ENCODE data around the gene METTL24.
"Not testable (repeated sequence)": the region's sequence is repeated elsewhere in the genome, so short reads cannot be mapped to it uniquely, and the experiment has no call there.

Gene METTL24

GRCh38 chr6:110246900-110247546 is 111.1 kb downstream of the METTL24 start:
- no peak overlapping the region for H2BK120ac ChIP-seq (ENCODE audit: low read depth, low read length)
- no peak overlapping the region for H3K18ac ChIP-seq (ENCODE audit: low read depth in 1 of 2, low read length in 2 of 2)
- H2AK5ac ChIP-seq (ENCODE audit: low read length, severe bottlenecking), result no peak overlapping the region
- no peak overlapping the region for H2AFZ ChIP-seq (ENCODE audit: low read depth, low read length)
- no peaks in the 10 kb centered on the region for H3K27me3 ChIP-seq (ENCODE audit: control insufficient read depth in 1 of 2, insufficient read depth in 1 of 2, low read length in 2 of 2)
- no peak overlapping the region for H4K8ac ChIP-seq (ENCODE audit: low read length)
- H4K91ac ChIP-seq (ENCODE audit: low read length), result no peak overlapping the region
- peaks cover under 1% of the 10 kb centered on the region for H3K9me3 ChIP-seq (ENCODE audit: control insufficient read depth, low read length)
- H3K14ac ChIP-seq (ENCODE audit: low read length in 2 of 2), result no peak overlapping the region
- no peaks in the 10 kb centered on the region for H3K79me1 ChIP-seq (replicated peaks; ENCODE audit: low read length, poor library complexity, severe bottlenecking)
- no peak overlapping the region for H3K27ac ChIP-seq (ENCODE audit: low read length, poor library complexity, severe bottlenecking)
- no peak overlapping the region for H3K4me2 ChIP-seq (ENCODE audit: low read length, poor library complexity, severe bottlenecking)
- no CpG with 5 or more reads among the region's 3 CpGs for WGBS
- no peak overlapping the region for H3K4ac ChIP-seq (ENCODE audit: low read depth in 1 of 2, low read length in 2 of 2)
- H2BK12ac ChIP-seq (ENCODE audit: low read length in 2 of 2), result no peak overlapping the region
- no peaks in the 10 kb centered on the region for H3K4me1 ChIP-seq (ENCODE audit: control insufficient read depth, insufficient read depth, low read depth, low read length)
- H3K4me3 ChIP-seq (ENCODE audit: insufficient read depth in 1 of 2, low read depth in 1 of 2, low read length in 2 of 2), result no peak overlapping the region
- DNase-seq, result no peak
- H2BK15ac ChIP-seq (ENCODE audit: low read depth, poor library complexity, severe bottlenecking), result no peak overlapping the region
- no peak overlapping the region for H3K9ac ChIP-seq (ENCODE audit: low read length)
- H2BK5ac ChIP-seq (ENCODE audit: low read depth, low read length, poor library complexity, severe bottlenecking), result no peak overlapping the region
- no peak overlapping the region for H3K23ac ChIP-seq (ENCODE audit: low read length in 2 of 2)
- H3K36me3 ChIP-seq (ENCODE audit: control insufficient read depth in 1 of 2, insufficient read depth in 2 of 2, low read depth in 1 of 2, low read length in 2 of 2), result no peaks in the 10 kb centered on the region

GRCh38 chr6:110246378-110246777 is 111.8 kb downstream of the METTL24 start:
- no CpG with 5 or more reads among the region's 3 CpGs for WGBS
- H2AK5ac ChIP-seq (ENCODE audit: low read length, severe bottlenecking), result no peak overlapping the region

GRCh38 chr6:110244621-110245020 is 113.5 kb downstream of the METTL24 start:
- not testable (repeated sequence) for H3K36me3 ChIP-seq (ENCODE audit: control insufficient read depth in 1 of 2, insufficient read depth in 2 of 2, low read depth in 1 of 2, low read length in 2 of 2); H2AK5ac ChIP-seq (ENCODE audit: low read length, severe bottlenecking); H3K14ac ChIP-seq (ENCODE audit: low read length in 2 of 2); H2BK5ac ChIP-seq (ENCODE audit: low read depth, low read length, poor library complexity, severe bottlenecking); H2AFZ ChIP-seq (ENCODE audit: low read depth, low read length); H3K27ac ChIP-seq (ENCODE audit: low read length, poor library complexity, severe bottlenecking); H3K4me1 ChIP-seq (ENCODE audit: control insufficient read depth, insufficient read depth, low read depth, low read length); H3K4me2 ChIP-seq (ENCODE audit: low read length, poor library complexity, severe bottlenecking); H4K8ac ChIP-seq (ENCODE audit: low read length); H3K9ac ChIP-seq (ENCODE audit: low read length); H2BK15ac ChIP-seq (ENCODE audit: low read depth, poor library complexity, severe bottlenecking); H3K23ac ChIP-seq (ENCODE audit: low read length in 2 of 2); H3K9me3 ChIP-seq (ENCODE audit: control insufficient read depth, low read length); H2BK120ac ChIP-seq (ENCODE audit: low read depth, low read length); H3K18ac ChIP-seq (ENCODE audit: low read depth in 1 of 2, low read length in 2 of 2); DNase-seq; H3K27me3 ChIP-seq (ENCODE audit: control insufficient read depth in 1 of 2, insufficient read depth in 1 of 2, low read length in 2 of 2); H3K79me1 ChIP-seq (replicated peaks; ENCODE audit: low read length, poor library complexity, severe bottlenecking); H3K4ac ChIP-seq (ENCODE audit: low read depth in 1 of 2, low read length in 2 of 2); H4K91ac ChIP-seq (ENCODE audit: low read length); H2BK12ac ChIP-seq (ENCODE audit: low read length in 2 of 2); H3K4me3 ChIP-seq (ENCODE audit: insufficient read depth in 1 of 2, low read depth in 1 of 2, low read length in 2 of 2)
- WGBS, result no CpG with 5 or more reads among the region's 3 CpGs

More at GRCh38 chr6:110246378-110246777, 111.8 kb downstream of the METTL24 start:
- Histone ChIP-seq H4K91ac (ENCODE audit: low read length) (no peak overlapping the region), H2BK12ac (ENCODE audit: low read length in 2 of 2) (no peak overlapping the region), H4K8ac (ENCODE audit: low read length) (no peak overlapping the region), H2BK5ac (ENCODE audit: low read depth, low read length, poor library complexity, severe bottlenecking) (no peak overlapping the region), H3K36me3 (ENCODE audit: control insufficient read depth in 1 of 2, insufficient read depth in 2 of 2, low read depth in 1 of 2, low read length in 2 of 2) (no peaks in the 10 kb centered on the region), H3K9me3 (ENCODE audit: control insufficient read depth, low read length) (no peaks in the 10 kb centered on the region), H3K4me3 (ENCODE audit: insufficient read depth in 1 of 2, low read depth in 1 of 2, low read length in 2 of 2) (no peak overlapping the region), H3K14ac (ENCODE audit: low read length in 2 of 2) (no peak overlapping the region), H3K4me2 (ENCODE audit: low read length, poor library complexity, severe bottlenecking) (no peak overlapping the region), H2BK120ac (ENCODE audit: low read depth, low read length) (no peak overlapping the region), H2BK15ac (ENCODE audit: low read depth, poor library complexity, severe bottlenecking) (no peak overlapping the region), H3K27ac (ENCODE audit: low read length, poor library complexity, severe bottlenecking) (no peak overlapping the region), H3K4me1 (ENCODE audit: control insufficient read depth, insufficient read depth, low read depth, low read length) (no peaks in the 10 kb centered on the region), H3K4ac (ENCODE audit: low read depth in 1 of 2, low read length in 2 of 2) (no peak overlapping the region), H3K79me1 (replicated peaks; ENCODE audit: low read length, poor library complexity, severe bottlenecking) (no peaks in the 10 kb centered on the region), H2AFZ (ENCODE audit: low read depth, low read length) (no peak overlapping the region), H3K23ac (ENCODE audit: low read length in 2 of 2) (no peak overlapping the region), H3K18ac (ENCODE audit: low read depth in 1 of 2, low read length in 2 of 2) (no peak overlapping the region), H3K27me3 (ENCODE audit: control insufficient read depth in 1 of 2, insufficient read depth in 1 of 2, low read length in 2 of 2) (no peaks in the 10 kb centered on the region), H3K9ac (ENCODE audit: low read length) (no peak overlapping the region)
- no peak for DNase-seq

- Histone ChIP-seq H2BK15ac (ENCODE audit: low read depth, poor library complexity, severe bottlenecking) (no peak overlapping the region), H3K36me3 (ENCODE audit: control insufficient read depth in 1 of 2, insufficient read depth in 2 of 2, low read depth in 1 of 2, low read length in 2 of 2) (peaks cover 0 to 15% of the 10 kb centered on the region in 2 experiments), H3K4me2 (ENCODE audit: low read length, poor library complexity, severe bottlenecking) (no peak overlapping the region), H2AFZ (ENCODE audit: low read depth, low read length) (no peak overlapping the region), H3K14ac (ENCODE audit: low read length in 2 of 2) (no peak overlapping the region), H3K18ac (ENCODE audit: low read depth in 1 of 2, low read length in 2 of 2) (no peak overlapping the region), H2BK120ac (ENCODE audit: low read depth, low read length) (no peak overlapping the region), H3K9me3 (ENCODE audit: control insufficient read depth, low read length) (no peaks in the 10 kb centered on the region), H4K91ac (ENCODE audit: low read length) (no peak overlapping the region), H2AK5ac (ENCODE audit: low read length, severe bottlenecking) (no peak overlapping the region), H3K4ac (ENCODE audit: low read depth in 1 of 2, low read length in 2 of 2) (no peak overlapping the region), H3K9ac (ENCODE audit: low read length) (no peak overlapping the region), H2BK5ac (ENCODE audit: low read depth, low read length, poor library complexity, severe bottlenecking) (no peak overlapping the region), H3K4me1 (ENCODE audit: control insufficient read depth, insufficient read depth, low read depth, low read length) (no peaks in the 10 kb centered on the region), H3K4me3 (ENCODE audit: insufficient read depth in 1 of 2, low read depth in 1 of 2, low read length in 2 of 2) (no peak overlapping the region), H3K79me1 (replicated peaks; ENCODE audit: low read length, poor library complexity, severe bottlenecking) (no peaks in the 10 kb centered on the region), H3K27me3 (ENCODE audit: control insufficient read depth in 1 of 2, insufficient read depth in 1 of 2, low read length in 2 of 2) (no peaks in the 10 kb centered on the region), H2BK12ac (ENCODE audit: low read length in 2 of 2) (no peak overlapping the region), H3K23ac (ENCODE audit: low read length in 2 of 2) (no peak overlapping the region), H3K27ac (ENCODE audit: low read length, poor library complexity, severe bottlenecking) (no peak overlapping the region), H4K8ac (ENCODE audit: low read length) (no peak overlapping the region)
- WGBS, result no CpG with 5 or more reads among the region's 1 CpG
- DNase-seq, result no peak
Measured at GRCh38 chr6:110239526-110240274, 118.4 kb downstream of the METTL24 start.

Data from mesenchymal stem cell (in vitro differentiated cells and primary cell).